Pancreas (tissue), 10 donors: ENCODE results near the gene KIAA1755. TPM values are rescaled to one million over a fixed set of nuclear protein-coding genes. Genes with fewer than 3 reads are reported as not detected.
A peak's percentile ranks its signal among the peaks of the same experiment; 100 is the strongest.

ENCODE experiments used
- ATAC-seq, 4 donors: fragments of 200-7000 bp; cut with Tn5 transposase; one replicate each; pipeline versions ENCODE4 v1.8.0 to v1.9.1; 2020; ENCODE audit warnings: mild to moderate bottlenecking in 4 of 4, moderate library complexity in 4 of 4
- DNase-seq, 6 donors: peaks; one replicate each; pipeline ENCODE4 v3.0.0-alpha.2; 2020
- FAIRE-seq: peaks from 2 replicates; lab custom pipeline; 2012; peaks lifted over from hg19 to GRCh38; lab: Jason Lieb, UNC
- H3K27ac ChIP-seq, 4 donors: fragments of 200-600 bp; sonication (generic); 1 replicate in 3 of 4; 2 replicates in 1 of 4; pipeline versions ENCODE4 v1.5.0 to v1.8.0; 2020
- H3K27me3 ChIP-seq, 4 donors: fragments of 200-600 bp; one replicate each; pipeline ENCODE4 v1.8.0; 2021
- H3K36me3 ChIP-seq, 3 donors: fragments of 200-600 bp; sonication (generic) in 1 of 3; one replicate each; pipeline versions ENCODE4 v1.5.0 to v1.8.0; 2020 to 2021
- H3K4me1 ChIP-seq, 3 donors: fragments of 200-600 bp; one replicate each; pipeline ENCODE4 v1.8.0; 2021
- H3K4me3 ChIP-seq, 4 donors: fragments of 200-600 bp; sonication (generic) in 2 of 4; one replicate each; pipeline versions ENCODE4 v1.5.0 to v1.8.0; 2020 to 2021
- H3K9me3 ChIP-seq, 4 donors: fragments of 200-600 bp; one replicate each; pipeline ENCODE4 v1.8.0; 2021
- WGBS, 2 donors: extraction: QIAGEN DNeasy Blood & Tissue Kit; methylation state at CpG; one replicate each; pipeline ENCODE4 v1.1.7; 2013; 5-methylcytosine and 5-hydroxymethylcytosine counted together
- intact Hi-C, 3 donors: fragments of 100-400 bp; cut with DNase I; formaldehyde crosslinking; loops; one replicate each; pipeline versions ENCODE4 v1.11.1 to v1.14.2; 2022
- polyA plus RNA-seq, 2 donors: library from polyadenylated mRNA; stranded (reverse); fragments of 200-250 nt; gene quantifications; one replicate each; pipeline ENCODE4 v1.2.3, GENCODE V29; 2013
- total RNA-seq, 6 donors: library from RNA; stranded (reverse); fragmentation: NEBNext Ultra II Directional in 4 of 6; extraction: Animal tissue kit (Norgen Biotek cat#: 25700) in 4 of 6; gene quantifications; one replicate each; pipeline versions ENCODE4 v1.2.1 to v1.2.4, GENCODE V29; 2021 to 2023
- TF ChIP-seq, protein P1 (sequence below), 4 donors: fragments of 200-600 bp; sonication (generic) in 3 of 4; IDR thresholded peaks; one replicate each; pipeline versions ENCODE4 v1.5.0 to v1.8.0; 2021; ENCODE audit warnings: antibody characterized with exemption in 4 of 4
- donor health status: healthy with polysubstance abuse.
- donor health status: DM: no; HTN: no; CAD: no; lungs with moderate emphysema.
- donor health status: DM: no; HTN: no; CAD: no.
- donor health status: control.
- donor health status: control.
- donor health status: Bipolar disorder and iron deficiency.
- donor health status: DM: yes; HTN: yes; CAD: no.
- donor health status: DM: no; HTN: no; CAD: no.
- donor health status: DM: no; HTN: no; CAD: no.
- donor health status: DM: yes; HTN: yes; CAD: no.

The KIAA1755 gene
- total and polyA plus RNA-seq, 8 donors, result 0.24 to 2.5 (median 0.96) TPM

DNA sequence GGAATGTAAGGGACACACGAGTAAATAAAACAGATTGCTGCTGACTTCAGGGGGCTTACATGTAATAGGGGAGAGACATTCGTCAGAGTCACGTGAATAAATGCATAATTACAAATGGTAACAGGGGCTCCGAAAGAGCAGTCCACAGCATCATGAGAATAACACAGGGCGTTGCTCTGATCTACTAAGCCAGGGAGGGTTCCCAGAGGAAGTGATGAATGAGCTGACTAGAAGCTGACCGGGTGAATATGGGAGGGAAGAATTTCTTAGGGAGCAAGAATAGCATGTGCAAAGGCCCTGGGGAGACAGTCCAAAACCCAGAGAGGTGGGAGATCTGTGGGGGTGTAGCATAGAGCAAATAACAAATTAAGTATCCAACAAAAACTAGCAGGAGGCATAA lies 45.8 kb upstream of the KIAA1755 start:
- H3K36me3 ChIP-seq, result no peaks in the 10 kb centered on the region
- FAIRE-seq (no peak), DNase-seq (no peak), ATAC-seq (no peak)
- H3K9me3 ChIP-seq, result no peaks in the 10 kb centered on the region
- TF ChIP-seq, protein P1, sequence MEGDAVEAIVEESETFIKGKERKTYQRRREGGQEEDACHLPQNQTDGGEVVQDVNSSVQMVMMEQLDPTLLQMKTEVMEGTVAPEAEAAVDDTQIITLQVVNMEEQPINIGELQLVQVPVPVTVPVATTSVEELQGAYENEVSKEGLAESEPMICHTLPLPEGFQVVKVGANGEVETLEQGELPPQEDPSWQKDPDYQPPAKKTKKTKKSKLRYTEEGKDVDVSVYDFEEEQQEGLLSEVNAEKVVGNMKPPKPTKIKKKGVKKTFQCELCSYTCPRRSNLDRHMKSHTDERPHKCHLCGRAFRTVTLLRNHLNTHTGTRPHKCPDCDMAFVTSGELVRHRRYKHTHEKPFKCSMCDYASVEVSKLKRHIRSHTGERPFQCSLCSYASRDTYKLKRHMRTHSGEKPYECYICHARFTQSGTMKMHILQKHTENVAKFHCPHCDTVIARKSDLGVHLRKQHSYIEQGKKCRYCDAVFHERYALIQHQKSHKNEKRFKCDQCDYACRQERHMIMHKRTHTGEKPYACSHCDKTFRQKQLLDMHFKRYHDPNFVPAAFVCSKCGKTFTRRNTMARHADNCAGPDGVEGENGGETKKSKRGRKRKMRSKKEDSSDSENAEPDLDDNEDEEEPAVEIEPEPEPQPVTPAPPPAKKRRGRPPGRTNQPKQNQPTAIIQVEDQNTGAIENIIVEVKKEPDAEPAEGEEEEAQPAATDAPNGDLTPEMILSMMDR (IDR thresholded peaks at IDR 0.05), result no peak
- WGBS, 2 donors, result 64 to 68% methylated on average over 6 of the region's 6 CpGs
- no peak overlapping the region for H3K4me3 ChIP-seq
- no peak overlapping the region for H3K27ac ChIP-seq
- intact Hi-C loops, result no loop called here
- H3K27me3 ChIP-seq, result peaks cover 0 to 4% (median 0%) of the 10 kb centered on the region in 4 donors
- H3K4me1 ChIP-seq, result no peaks in the 10 kb centered on the region

DNA sequence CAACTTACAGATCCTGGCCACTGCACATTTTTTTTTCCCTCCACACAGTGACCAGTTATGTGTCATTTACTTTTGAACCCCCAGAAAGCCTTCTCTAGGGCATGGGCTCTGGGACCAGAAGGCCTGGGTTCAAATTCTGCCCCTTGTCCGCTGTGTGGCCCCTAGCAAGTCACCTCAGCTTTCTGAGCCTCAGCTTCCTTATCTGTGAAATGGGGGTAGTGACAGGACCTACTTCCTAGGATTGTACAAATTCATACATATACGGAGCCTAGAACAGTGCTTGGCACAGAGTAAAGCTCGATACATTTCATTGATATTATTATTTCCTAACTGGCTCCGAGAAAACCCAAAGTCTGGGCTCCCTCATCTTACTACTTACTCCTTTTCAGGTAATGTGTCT lies 45.0 kb upstream of the KIAA1755 start:
- FAIRE-seq (no peak), DNase-seq (no peak), ATAC-seq (no peak)
- Histone ChIP-seq H3K27ac (no peak overlapping the region), H3K27me3 (peaks cover 0 to 4% (median 0%) of the 10 kb centered on the region in 4 donors), H3K4me3 (no peak overlapping the region), H3K36me3 (no peaks in the 10 kb centered on the region), H3K4me1 (no peaks in the 10 kb centered on the region), H3K9me3 (no peaks in the 10 kb centered on the region)
- 63 to 78% methylated on average over 4 of the region's 4 CpGs for WGBS, 2 donors
- intact Hi-C loops, result no loop called here
- TF ChIP-seq, protein P1 (IDR thresholded peaks at IDR 0.05), result no peak

DNA sequence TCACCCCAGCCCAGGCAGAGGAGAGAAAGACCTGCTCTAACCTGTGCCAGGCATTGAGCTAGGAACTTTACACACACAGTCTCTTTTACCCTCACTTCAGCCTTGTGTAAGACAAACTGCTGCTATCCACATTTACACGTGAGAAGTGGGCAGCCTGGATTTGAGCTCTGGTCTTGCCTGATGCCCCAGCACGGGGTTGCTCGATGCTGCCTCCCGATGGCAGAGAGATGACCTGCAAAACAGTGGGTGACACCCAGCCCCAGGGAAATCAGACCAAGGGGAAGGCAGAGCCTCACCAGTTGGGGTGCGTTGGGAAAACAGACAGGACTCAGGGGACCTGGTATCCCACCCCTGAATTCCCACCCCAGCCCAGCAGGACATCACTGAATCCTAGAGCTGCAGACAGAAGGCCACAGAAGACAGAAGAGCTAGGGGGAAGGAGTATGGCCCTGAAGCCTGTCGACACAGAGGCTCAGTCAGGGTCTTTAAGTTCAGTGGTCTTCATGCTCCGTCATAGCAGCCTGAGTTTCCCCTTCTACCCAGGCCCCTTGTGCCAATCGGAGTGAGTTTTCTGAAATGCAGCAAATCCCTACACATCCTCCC lies 44.4 kb upstream of the KIAA1755 start:
- 35 to 43% methylated on average over 8 of the region's 8 CpGs for WGBS, 2 donors
- no peaks in the 10 kb centered on the region for H3K36me3 ChIP-seq
- no peaks in the 10 kb centered on the region for H3K4me1 ChIP-seq
- intact Hi-C loops, result no loop called here
- FAIRE-seq (no peak), ATAC-seq (peak in 1 of 4 donors; percentile 25), DNase-seq (no peak)
- TF ChIP-seq, protein P1 (IDR thresholded peaks at IDR 0.05), result no peak
- H3K4me3 ChIP-seq, result no peak overlapping the region
- H3K9me3 ChIP-seq, result no peaks in the 10 kb centered on the region
- peaks cover 0 to 4% (median 0%) of the 10 kb centered on the region in 4 donors for H3K27me3 ChIP-seq
- no peak overlapping the region for H3K27ac ChIP-seq

DNA sequence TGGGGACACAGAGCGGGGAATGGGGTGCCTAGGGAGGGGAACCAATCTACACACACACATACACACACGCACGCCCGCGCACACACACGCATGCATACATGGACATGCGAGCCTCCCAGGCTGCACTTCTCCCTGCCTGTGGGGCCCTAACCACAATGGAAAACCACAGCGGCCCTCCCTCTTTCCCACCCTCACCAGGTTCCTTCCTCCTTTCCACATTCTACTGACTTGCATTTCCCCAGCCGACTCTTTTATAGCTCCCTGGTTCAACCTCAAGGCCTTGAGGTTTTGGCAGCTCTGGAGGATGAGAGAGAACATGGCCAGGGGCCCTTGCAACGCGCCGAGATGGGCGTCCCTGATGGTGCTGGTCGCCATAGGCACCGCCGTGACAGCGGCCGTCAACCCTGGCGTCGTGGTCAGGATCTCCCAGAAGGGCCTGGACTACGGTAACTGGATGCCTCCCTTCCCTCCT lies 43.4 kb upstream of the KIAA1755 start, which contains the start of gene BPI:
Gene BPI (plus strand): TSS at position 249 of the 472 bp plus-strand sequence. CDS start 68 bp downstream, at position 317.
- no peaks in the 10 kb centered on the region for H3K4me1 ChIP-seq
- H3K27ac ChIP-seq, result no peak within 1 kb of the TSS
- no peaks in the 10 kb centered on the region for H3K36me3 ChIP-seq
- H3K27me3 ChIP-seq, result peaks cover 0 to 4% (median 0%) of the 10 kb centered on the region in 4 donors
- FAIRE-seq (no peak), ATAC-seq (peak in 2 of 4 donors; percentile 72 to 73), DNase-seq (peak in 1 of 6 donors; percentile 35)
- WGBS, 2 donors, result 71 to 77% methylated on average over 21 of the region's 21 CpGs
- H3K4me3 ChIP-seq, result no peak within 1 kb of the TSS
- H3K9me3 ChIP-seq, result no peaks in the 10 kb centered on the region
- TF ChIP-seq, protein P1 (IDR thresholded peaks at IDR 0.05), result no peak
- intact Hi-C loops, result no loop called here

DNA sequence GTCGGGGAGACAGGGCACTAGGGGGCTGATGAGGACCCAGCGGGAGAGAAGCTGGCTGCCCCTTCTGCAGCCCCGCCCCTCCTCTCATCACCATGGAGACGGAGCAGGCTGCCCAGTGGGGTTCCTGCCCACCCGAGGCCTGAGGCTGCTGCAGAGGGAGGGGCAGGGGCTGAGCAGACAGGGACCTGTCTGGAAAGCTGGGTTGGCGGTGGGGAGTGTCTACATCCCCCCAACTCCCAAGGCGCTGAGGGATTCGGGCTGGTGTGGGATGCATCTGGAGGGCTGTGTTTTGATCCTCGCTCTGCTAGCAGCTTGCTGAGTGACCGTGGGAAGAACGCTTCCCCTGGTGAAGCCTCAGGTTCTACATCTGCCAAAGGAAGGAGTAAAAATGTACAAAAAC lies 42.3 kb upstream of the KIAA1755 start:
- ATAC-seq, result no peak
- 21 to 26% methylated on average over 11 of the region's 11 CpGs for WGBS, 2 donors

More for the DNA sequence above, 42.3 kb upstream of the KIAA1755 start:
- Histone ChIP-seq H3K4me3 (no peak overlapping the region), H3K27me3 (peaks cover 0 to 4% (median 0%) of the 10 kb centered on the region in 4 donors), H3K36me3 (no peaks in the 10 kb centered on the region), H3K9me3 (no peaks in the 10 kb centered on the region), H3K4me1 (no peaks in the 10 kb centered on the region), H3K27ac (no peak overlapping the region)
- DNase-seq (no peak), FAIRE-seq (no peak)
- TF ChIP-seq, protein P1 (IDR thresholded peaks at IDR 0.05), result no peak
- intact Hi-C loops, result no loop called here
